Activated T-cell treated with anti-CD3 and anti-CD28 coated beads, Interleukin-2, amount 50 U/mL, for 24 hours (primary cell): ENCODE data around the gene HCN4.

Experiments
- DNase-seq: peaks from one replicate; pipeline ENCODE4 v3.0.0-alpha.2; 2020
- H3K27ac Mint-ChIP-seq: 2 replicates; pipeline ENCODE4 v1.8.0; 2020; ENCODE audit warnings: mild to moderate bottlenecking, mixed read lengths
- H3K27me3 Mint-ChIP-seq: 2 replicates; pipeline ENCODE4 v1.8.0; 2020; ENCODE audit warnings: mixed read lengths
- H3K36me3 Mint-ChIP-seq: 2 replicates; pipeline ENCODE4 v1.8.0; 2020; ENCODE audit warnings: low read depth, mixed read lengths
- H3K4me1 Mint-ChIP-seq: 2 replicates; pipeline ENCODE4 v1.8.0; 2020; ENCODE audit warnings: low read depth, mixed read lengths
- H3K4me3 Mint-ChIP-seq: 2 replicates; pipeline ENCODE4 v1.8.0; 2020; ENCODE audit warnings: mild to moderate bottlenecking, moderate library complexity, mixed read lengths
- H3K9me3 Mint-ChIP-seq: 2 replicates; pipeline ENCODE4 v1.8.0; 2020; ENCODE audit warnings: mixed read lengths

The HCN4 gene

DNA sequence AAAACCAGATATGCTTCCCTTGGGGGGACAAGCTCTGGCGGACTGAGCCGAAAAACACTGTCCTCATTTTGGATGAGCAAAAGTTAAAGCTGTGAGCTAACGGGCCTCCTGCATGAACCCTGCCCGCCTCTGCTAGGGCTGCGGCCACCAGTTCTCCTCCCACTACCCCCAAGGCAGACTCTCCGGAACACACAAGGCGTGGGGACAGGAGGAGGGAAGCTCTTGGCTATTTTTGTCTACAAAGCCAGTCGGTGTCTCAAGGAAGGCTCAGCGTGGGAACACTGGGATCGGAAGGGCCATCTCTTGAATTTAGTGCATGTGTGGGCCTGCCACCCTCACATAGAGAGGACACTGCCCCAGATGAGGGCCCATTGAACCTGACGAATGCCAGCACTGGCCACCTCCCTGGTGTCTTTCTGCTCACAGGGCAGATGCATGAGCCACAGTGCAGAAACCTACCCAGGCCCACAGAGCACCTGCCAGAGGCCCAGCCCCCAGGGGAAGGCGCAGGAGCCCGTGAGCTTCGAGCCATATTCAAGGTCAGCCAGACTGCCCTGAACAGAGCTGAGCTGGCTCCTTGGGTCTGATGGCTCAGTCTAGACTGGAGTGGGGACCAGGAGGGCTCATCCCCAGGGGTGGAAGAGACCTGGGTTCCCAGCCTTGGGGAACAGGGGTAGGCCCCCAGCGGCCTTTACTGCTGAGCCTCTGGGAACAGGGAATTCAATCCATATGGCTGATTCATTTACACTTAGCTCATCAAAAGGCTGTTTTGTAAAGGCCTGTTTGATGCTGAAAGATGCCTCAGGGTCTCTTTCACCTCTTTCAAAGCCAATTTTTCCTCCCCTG is 38.3 kb downstream of the HCN4 start:
- H3K4me1 Mint-ChIP-seq: peaks cover 4% of the 10 kb centered on the region
- H3K9me3 Mint-ChIP-seq: no peaks in the 10 kb centered on the region
- no peaks in the 10 kb centered on the region for H3K36me3 Mint-ChIP-seq
- no peak for DNase-seq
- no peak overlapping the region for H3K4me3 Mint-ChIP-seq
- H3K27ac Mint-ChIP-seq: no peak overlapping the region
- H3K27me3 Mint-ChIP-seq: no peaks in the 10 kb centered on the region

DNA sequence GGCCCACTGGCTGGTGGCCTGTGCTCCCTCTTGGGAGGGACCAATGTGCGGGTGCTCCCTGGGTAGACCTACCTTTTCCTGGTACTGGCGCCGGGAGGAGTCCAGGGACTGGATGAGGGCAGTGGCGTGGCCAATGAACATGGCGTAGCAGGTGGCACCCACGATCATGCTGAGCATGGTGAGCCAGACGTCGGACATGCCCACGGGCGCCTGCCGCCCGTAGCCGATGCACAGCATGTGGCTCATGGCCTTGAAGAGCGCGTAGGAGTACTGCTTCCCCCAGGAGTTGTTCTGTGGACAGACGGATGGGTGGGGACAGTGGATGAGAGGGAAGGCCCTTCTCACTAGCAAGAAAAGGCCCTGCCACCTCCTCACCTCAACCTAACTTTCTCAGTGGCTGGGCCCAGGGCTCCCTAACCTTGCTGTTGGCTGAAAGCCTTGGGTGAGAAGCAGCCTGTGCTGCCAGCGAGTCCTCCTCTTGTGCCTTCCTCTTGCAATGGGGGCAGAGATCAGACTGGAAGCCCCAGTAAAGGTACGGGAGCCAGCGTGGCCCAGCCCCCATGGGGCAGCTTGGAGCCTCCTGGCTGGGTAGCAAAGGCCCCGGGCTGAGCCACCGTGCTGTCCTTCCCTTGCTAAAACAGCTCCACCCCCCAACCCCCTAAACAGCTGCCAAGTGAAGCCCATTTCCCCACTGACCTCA is 39.1 kb downstream of the HCN4 start:
- Mint-ChIP-seq H3K9me3 (no peaks in the 10 kb centered on the region), H3K4me1 (peaks cover 4% of the 10 kb centered on the region), H3K36me3 (no peaks in the 10 kb centered on the region), H3K4me3 (no peak overlapping the region), H3K27me3 (no peaks in the 10 kb centered on the region), H3K27ac (no peak overlapping the region)
- no peak for DNase-seq

DNA sequence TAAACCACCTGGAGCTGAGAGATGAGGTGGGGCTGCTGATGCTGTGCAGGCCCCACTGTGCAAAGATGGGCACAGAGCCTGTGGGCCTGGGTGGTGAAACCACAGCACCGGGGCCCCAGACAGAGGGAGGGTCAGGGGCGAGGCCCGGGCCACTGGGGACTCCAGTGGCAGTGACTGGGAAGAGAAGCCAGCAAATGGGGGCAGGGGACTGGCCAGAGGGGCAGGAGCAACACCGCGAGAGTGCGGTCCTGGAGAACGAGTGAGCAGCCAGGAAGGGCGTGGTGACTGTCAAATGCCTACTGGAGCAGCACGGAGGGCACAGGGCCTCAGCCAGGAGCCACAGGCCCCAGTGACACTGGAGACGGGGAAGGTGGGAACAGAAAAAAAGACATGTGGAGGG is 39.8 kb downstream of the HCN4 start:
- no peak overlapping the region for H3K4me3 Mint-ChIP-seq
- no peak for DNase-seq
- peaks cover 4% of the 10 kb centered on the region for H3K4me1 Mint-ChIP-seq
- no peaks in the 10 kb centered on the region for H3K27me3 Mint-ChIP-seq
- no peak overlapping the region for H3K27ac Mint-ChIP-seq
- H3K36me3 Mint-ChIP-seq: no peaks in the 10 kb centered on the region
- no peaks in the 10 kb centered on the region for H3K9me3 Mint-ChIP-seq

DNA sequence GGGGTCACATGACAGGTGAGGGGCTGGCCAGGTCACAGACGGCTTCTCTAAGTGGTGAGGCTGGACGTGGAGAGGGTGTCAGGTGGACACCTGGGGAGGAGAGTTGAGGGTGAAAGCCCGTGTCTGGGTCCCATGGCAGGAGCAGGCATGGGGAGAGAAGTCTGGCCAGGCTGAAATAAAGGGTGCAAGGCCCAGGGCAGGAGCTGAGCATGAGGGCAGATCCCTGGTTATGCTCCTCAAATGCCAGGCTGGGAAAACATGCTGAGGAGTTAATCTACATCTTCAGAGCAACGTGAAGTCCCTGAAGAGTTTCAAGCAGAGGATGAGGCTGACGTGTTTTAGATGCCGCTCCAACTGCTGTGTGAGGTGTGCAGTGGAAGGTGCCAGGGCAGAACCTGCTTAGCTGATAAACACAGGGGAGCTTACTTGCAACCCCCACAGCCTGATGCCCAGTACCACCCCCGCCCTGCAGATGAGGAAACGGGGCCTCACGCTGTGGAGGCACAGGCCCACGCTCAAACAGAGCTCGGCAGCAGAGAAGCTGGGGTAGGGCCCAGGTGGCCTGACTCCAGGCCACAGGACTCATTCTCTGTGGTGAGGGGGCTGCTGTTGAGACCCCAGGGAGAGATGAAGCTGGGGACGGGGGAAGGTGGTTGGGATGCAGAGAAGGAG is 40.5 kb downstream of the HCN4 start:
- no peaks in the 10 kb centered on the region for H3K9me3 Mint-ChIP-seq
- H3K4me1 Mint-ChIP-seq: peaks cover 4% of the 10 kb centered on the region
- H3K27ac Mint-ChIP-seq: no peak overlapping the region
- no peaks in the 10 kb centered on the region for H3K27me3 Mint-ChIP-seq
- H3K4me3 Mint-ChIP-seq: no peak overlapping the region
- no peaks in the 10 kb centered on the region for H3K36me3 Mint-ChIP-seq
- no peak for DNase-seq

DNA sequence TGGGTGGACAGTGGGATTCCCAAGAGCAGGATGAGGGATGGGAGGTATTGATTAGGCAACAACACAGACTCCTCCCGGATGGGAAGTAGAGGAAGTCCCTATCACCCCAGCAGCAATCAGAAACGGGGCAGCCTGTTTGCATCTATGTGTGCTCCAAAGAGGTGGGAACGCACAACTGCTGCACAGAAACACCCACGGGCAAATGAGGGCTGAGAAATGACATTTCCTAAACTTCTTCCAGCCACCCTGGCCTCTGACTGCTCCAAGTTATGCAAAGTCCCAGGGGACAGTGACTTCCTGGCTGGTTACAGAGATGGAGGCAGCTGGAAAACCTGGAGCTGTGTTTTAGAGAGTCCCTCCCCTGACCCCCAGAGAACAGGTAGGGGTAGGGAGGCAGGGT is 42.6 kb downstream of the HCN4 start:
- no peaks in the 10 kb centered on the region for H3K36me3 Mint-ChIP-seq
- DNase-seq: no peak
- no peak overlapping the region for H3K4me3 Mint-ChIP-seq
- H3K27ac Mint-ChIP-seq: no peak overlapping the region
- H3K9me3 Mint-ChIP-seq: no peaks in the 10 kb centered on the region
- peaks cover 4% of the 10 kb centered on the region for H3K4me1 Mint-ChIP-seq
- H3K27me3 Mint-ChIP-seq: no peaks in the 10 kb centered on the region

DNA sequence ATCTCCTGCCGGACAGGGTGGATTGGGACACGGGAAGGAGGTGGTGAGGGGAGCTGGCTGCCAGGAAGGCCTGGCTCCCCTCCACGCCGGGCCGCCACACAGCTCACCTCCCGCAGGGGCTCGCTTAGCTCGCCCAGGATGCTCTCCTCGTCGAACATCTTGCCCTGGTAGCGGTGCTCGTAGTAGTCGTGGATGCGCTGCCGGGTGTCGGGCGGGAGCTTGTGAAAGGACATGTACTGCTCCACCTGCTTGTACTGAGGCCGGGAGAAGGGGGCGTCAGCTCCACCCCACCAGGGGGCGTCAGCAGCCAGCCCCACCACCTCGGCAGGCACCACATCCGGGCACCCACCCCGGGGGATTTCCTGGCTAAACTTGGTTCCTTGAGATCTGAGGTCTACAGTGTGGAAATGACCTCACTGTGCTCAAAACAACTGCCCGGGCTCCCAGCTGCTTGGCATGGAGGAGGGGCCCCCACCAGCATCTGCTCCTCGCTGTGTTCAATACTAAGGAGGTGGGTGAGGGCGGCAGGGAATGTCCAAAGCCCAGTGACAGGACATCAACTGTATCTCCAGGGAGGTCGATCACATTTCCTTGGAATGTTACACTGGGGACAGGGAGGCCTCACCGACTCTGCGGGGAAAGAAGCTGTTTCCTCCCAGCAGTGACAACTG is 43.4 kb downstream of the HCN4 start:
- DNase-seq: no peak
- Mint-ChIP-seq H3K27ac (no peak overlapping the region), H3K27me3 (peaks cover 7% of the 10 kb centered on the region), H3K4me3 (no peak overlapping the region), H3K9me3 (no peaks in the 10 kb centered on the region), H3K36me3 (no peaks in the 10 kb centered on the region), H3K4me1 (peaks cover 4% of the 10 kb centered on the region)

DNA sequence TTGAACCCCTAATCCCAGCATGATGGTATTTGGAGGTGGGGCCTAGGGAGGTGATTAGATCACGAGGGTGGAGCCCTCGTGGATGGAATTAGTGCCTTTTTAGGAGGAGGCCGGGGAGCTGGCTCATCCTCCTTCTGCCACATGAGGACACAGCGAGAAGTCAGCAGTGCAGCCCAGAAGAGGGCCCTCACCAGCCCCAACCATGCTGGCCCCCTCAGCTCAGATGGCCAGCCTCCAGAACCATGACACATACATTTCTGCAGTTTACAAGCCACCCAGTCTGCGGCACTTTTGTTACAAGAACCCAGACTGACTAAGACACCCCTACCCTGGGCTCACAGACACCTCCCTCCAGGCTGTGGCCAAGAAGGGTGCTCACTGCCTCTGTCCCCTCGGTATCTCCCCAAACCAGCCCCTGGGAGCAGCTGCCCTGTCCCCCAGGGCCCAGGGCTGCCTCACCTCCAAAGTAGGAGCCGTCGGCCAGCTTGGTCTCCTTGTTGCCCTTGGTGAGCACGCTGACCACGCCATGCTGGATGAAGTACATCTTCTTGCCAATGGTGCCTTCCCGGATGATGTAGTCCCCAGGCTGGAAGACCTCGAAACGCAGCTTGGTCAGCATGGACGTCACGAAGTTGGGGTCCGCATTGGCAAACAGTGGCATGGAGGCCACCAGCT is 44.1 kb downstream of the HCN4 start:
- Mint-ChIP-seq H3K9me3 (no peaks in the 10 kb centered on the region), H3K27me3 (peaks cover 12% of the 10 kb centered on the region)
- no peak for DNase-seq

DNA sequence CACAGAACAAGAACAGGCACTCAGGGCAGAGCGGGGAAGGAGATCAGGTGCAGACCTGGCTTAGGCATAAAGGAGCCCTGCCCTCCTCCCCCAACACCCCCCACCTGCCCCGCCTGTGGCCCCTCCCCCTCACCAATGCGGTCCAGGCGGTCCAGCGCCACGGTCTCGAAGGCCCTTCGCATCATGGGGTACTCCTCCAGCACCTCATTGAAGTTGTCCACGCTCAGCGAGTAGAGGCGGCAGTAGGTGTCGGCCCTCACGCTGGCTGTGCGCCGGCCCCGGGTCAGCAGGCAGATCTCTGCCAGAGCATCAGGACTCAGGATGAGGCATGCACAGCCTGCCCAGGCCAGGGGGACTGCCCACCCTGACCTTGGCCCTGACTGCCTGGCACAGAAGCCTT is 44.8 kb downstream of the HCN4 start:
- no peaks in the 10 kb centered on the region for H3K9me3 Mint-ChIP-seq
- peaks cover 16% of the 10 kb centered on the region for H3K27me3 Mint-ChIP-seq
- H3K27ac Mint-ChIP-seq: no peak overlapping the region
- no peak overlapping the region for H3K4me3 Mint-ChIP-seq
- H3K36me3 Mint-ChIP-seq: no peaks in the 10 kb centered on the region
- DNase-seq: no peak
- peaks cover 4% of the 10 kb centered on the region for H3K4me1 Mint-ChIP-seq

More for the DNA sequence above, 44.1 kb downstream of the HCN4 start:
- Mint-ChIP-seq H3K36me3 (no peaks in the 10 kb centered on the region), H3K27ac (no peak overlapping the region), H3K4me1 (peaks cover 4% of the 10 kb centered on the region), H3K4me3 (no peak overlapping the region)

DNA sequence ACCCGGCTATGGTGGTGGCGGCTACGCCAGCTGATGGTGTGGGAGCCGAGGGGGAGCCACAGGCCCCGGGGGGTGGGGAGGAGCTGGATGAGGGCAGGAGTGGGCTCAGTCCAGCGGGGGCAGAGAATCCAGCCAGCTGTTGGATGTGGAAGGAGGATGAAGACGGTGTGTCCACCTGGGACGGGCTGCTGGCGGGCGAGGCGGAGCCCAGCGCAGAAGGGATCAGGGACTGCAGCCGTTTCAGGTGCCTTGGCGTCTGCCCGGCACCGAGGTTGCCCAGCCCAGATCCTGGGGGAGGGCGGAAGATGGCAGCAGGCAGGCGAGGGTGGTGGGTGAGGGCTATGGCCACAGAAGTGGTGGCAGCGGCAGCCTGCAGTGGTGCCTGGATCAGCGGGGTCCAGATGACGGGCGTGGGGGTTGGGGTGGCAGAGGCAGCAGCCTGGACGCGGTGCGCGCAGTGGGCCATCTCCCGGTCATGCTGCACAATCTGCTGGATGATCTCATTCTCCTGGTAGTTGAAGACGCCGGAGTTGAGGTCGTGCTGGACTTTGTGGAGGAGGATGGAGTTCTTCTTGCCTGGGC is 45.3 kb downstream of the HCN4 start:
- Mint-ChIP-seq H3K9me3 (no peaks in the 10 kb centered on the region), H3K4me1 (peaks cover 4% of the 10 kb centered on the region), H3K27me3 (peaks cover 16% of the 10 kb centered on the region), H3K27ac (no peak overlapping the region), H3K36me3 (no peaks in the 10 kb centered on the region), H3K4me3 (no peak overlapping the region)
- no peak for DNase-seq

DNA sequence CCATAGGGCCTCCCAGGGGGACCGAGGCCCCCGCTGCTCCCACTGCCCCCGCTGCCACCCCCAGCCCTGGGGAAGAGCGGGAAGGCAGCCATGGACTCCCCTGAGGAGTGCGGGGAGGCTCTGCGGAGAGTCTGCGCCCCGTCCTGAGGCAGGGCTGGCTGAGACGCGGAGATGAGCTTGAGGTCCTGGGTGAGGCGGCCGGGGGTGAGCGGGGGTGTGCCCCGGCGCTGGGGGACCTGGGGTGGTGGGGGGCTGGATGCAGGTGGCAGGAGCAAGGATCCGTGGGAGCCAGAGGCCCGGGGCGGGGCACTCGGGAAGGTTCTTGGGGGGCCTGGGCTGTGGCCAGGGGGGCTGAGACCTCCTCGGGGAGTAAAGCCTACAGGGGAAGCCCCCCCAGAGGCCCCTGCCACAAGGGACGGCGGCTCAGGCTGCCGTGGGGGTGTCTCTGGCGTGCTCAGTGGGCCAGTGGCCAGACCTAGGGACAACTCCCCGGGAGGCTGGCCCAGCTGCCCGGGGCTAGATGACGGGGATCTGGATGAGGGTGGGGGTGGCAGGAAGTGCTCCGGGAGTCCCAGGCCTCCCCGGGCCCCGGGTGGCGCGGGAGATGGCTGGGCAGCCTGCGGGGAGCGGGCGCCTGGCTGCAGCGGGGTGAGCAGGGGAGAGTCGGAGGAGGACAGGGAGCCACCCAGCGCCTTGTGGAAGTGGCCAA is 45.9 kb downstream of the HCN4 start:
- Mint-ChIP-seq H3K27me3 (peaks cover 20% of the 10 kb centered on the region), H3K36me3 (no peaks in the 10 kb centered on the region), H3K27ac (no peak overlapping the region)

DNA sequence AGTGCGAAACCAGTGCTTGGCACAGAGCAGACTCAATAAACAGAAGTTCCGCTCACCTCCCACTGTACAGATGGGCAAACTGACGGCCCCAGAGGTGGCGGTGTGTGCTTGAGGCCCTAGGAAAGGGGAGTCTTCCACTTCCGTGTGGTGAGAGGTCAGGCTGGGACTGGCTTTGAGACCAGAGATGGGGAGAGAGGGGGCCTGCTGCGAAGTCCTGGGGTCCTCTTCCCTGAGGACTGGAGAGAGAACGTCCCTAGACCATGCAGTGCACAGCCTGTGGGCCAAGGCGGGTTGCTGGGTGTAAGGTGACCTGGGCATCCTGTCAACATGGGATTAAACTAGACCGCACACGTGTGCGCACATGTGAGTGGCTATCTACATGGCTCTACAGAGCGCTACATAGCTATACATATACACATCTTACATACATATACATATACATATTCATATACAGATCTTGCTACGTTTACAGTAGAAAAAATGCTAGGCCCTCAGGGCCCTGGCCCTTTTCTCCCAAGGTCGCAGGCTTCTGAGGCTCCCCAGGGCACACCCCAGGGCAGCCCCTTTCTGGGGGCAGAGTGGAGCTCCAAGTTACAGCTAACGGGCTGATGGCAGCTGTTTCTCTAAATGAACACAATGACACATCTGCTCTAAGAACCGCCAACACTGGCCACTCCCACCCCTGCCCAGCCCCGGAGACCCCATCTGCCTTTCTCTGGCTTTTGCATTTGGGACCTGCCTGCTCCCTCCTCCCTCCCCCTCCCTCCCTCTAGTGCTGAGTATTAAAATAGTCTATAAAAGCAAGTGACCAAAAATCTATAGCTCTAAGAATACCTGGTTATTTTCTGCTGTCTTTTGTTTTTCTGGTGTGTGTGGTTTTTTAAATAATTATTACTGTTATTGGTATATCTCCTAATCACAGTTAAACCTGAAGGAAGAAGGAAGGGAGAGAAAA is 47.0 kb downstream of the HCN4 start:
- DNase-seq: no peak
- no peak overlapping the region for H3K27ac Mint-ChIP-seq
- H3K9me3 Mint-ChIP-seq: no peaks in the 10 kb centered on the region
- H3K36me3 Mint-ChIP-seq: no peaks in the 10 kb centered on the region
- peaks cover 24% of the 10 kb centered on the region for H3K27me3 Mint-ChIP-seq
- no peak overlapping the region for H3K4me3 Mint-ChIP-seq
- peaks cover 4% of the 10 kb centered on the region for H3K4me1 Mint-ChIP-seq

More for the DNA sequence above, 45.9 kb downstream of the HCN4 start:
- Mint-ChIP-seq H3K4me3 (no peak overlapping the region), H3K9me3 (no peaks in the 10 kb centered on the region), H3K4me1 (peaks cover 4% of the 10 kb centered on the region)
- no peak for DNase-seq

DNA sequence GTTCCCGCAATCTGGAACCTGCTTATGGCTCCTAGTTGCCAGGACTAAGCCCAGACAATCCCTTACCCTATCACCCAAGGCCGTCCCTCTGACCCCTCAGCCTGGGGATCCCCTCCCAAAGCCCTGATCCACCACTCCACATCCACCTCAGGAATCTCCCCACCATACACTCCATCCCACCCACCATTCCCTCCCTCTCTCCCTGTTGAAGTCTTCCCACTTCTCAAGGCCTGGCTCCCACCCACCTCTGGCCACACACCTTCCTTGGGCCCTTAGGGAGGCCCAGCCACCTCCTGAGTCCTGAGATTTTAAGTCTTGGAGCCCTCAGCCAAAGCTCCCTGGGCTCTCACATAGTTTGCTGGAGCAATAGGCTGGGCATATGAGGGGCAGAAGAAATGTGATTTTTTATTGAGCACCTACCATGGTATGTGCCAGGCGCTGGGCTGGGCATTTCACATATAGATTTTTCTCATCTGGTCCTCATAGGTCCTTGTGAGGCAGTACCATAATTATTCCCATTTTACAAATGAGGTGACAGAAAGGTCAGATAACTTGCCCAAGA is 48.1 kb downstream of the HCN4 start:
- H3K27ac Mint-ChIP-seq: no peak overlapping the region
- no peaks in the 10 kb centered on the region for H3K36me3 Mint-ChIP-seq
- no peaks in the 10 kb centered on the region for H3K9me3 Mint-ChIP-seq
- peaks cover 24% of the 10 kb centered on the region for H3K27me3 Mint-ChIP-seq
- H3K4me3 Mint-ChIP-seq: no peak overlapping the region
- no peak for DNase-seq
- peaks cover 3% of the 10 kb centered on the region for H3K4me1 Mint-ChIP-seq
